ENCODE measurements around the gene CCS. TPM values are rescaled to one million over a fixed set of nuclear protein-coding genes. Genes with fewer than 3 reads are reported as not detected.

The CCS gene
- total RNA-seq, 4 donors from 2014 or later, result 27.8 to 50.7 (median 34.8) TPM

- Histone ChIP-seq H3K4me3 (no peak overlapping the region), H3K9me3 (no peaks in the 10 kb centered on the region), H3K4me1 (peaks cover 22 to 38% (median 27%) of the 10 kb centered on the region in 4 donors), H3K27me3 (no peaks in the 10 kb centered on the region), H3K36me3 (no peaks in the 10 kb centered on the region), H3K27ac (replicated peaks in 1 of 4) (no peak overlapping the region)
- TF ChIP-seq CTCF (IDR thresholded peaks at IDR 0.05) (no peak), POLR2AphosphoS5 (IDR thresholded peaks at IDR 0.05) (no peak), EP300 (IDR thresholded peaks at IDR 0.05) (no peak), POLR2A (IDR thresholded peaks at IDR 0.05; ENCODE audit: low read depth) (no peak)
- DNase-seq (ENCODE audit: extremely low spot score), result no peak
- intact Hi-C loops (cut with DNase I), result no loop called here
- 59% methylated on average over 16 of the region's 16 CpGs for WGBS
These were observed 44.0 kb upstream of the CCS start for GRCh38 chr11:66548774-66549630.

GRCh38 chr11:66549696-66550095, 43.3 kb upstream of the CCS start:
- intact Hi-C loops (cut with DNase I), result no loop called here
- 92% methylated on average over 3 of the region's 3 CpGs for WGBS
- no peak for DNase-seq (ENCODE audit: extremely low spot score)
- Histone ChIP-seq H3K36me3 (no peaks in the 10 kb centered on the region), H3K27me3 (no peaks in the 10 kb centered on the region), H3K4me3 (no peak overlapping the region), H3K9me3 (no peaks in the 10 kb centered on the region), H3K4me1 (peaks cover 16 to 31% (median 20%) of the 10 kb centered on the region in 4 donors), H3K27ac (replicated peaks in 1 of 4) (no peak overlapping the region)
- TF ChIP-seq CTCF (IDR thresholded peaks at IDR 0.05) (no peak), POLR2A (IDR thresholded peaks at IDR 0.05; ENCODE audit: low read depth) (no peak), POLR2AphosphoS5 (IDR thresholded peaks at IDR 0.05) (no peak), EP300 (IDR thresholded peaks at IDR 0.05) (no peak)

GRCh38 chr11:66550887-66551286, 42.1 kb upstream of the CCS start:
- Histone ChIP-seq H3K27ac (replicated peaks in 1 of 4) (no peak overlapping the region), H3K27me3 (no peaks in the 10 kb centered on the region), H3K9me3 (no peaks in the 10 kb centered on the region), H3K4me3 (no peak overlapping the region), H3K4me1 (peaks cover 7 to 21% (median 11%) of the 10 kb centered on the region in 4 donors), H3K36me3 (no peaks in the 10 kb centered on the region)
- intact Hi-C loops (cut with DNase I), result no loop called here
- TF ChIP-seq CTCF (IDR thresholded peaks at IDR 0.05) (no peak), POLR2AphosphoS5 (IDR thresholded peaks at IDR 0.05) (no peak), POLR2A (IDR thresholded peaks at IDR 0.05; ENCODE audit: low read depth) (no peak), EP300 (IDR thresholded peaks at IDR 0.05) (no peak)
- DNase-seq (ENCODE audit: extremely low spot score), result no peak
- WGBS, result 95% methylated on average over 2 of the region's 4 CpGs

GRCh38 chr11:66554602-66555001, 38.4 kb upstream of the CCS start:
- no peaks in the 10 kb centered on the region for H3K36me3 ChIP-seq
- DNase-seq (ENCODE audit: extremely low spot score), result no peak
- TF ChIP-seq POLR2AphosphoS5 (IDR thresholded peaks at IDR 0.05) (no peak), CTCF (IDR thresholded peaks at IDR 0.05) (no peak), EP300 (IDR thresholded peaks at IDR 0.05) (no peak), POLR2A (IDR thresholded peaks at IDR 0.05; ENCODE audit: low read depth) (no peak)
- intact Hi-C loops (cut with DNase I), result no loop called here
- H3K27me3 ChIP-seq, result peaks cover 0 to 10% (median 0%) of the 10 kb centered on the region in 4 donors
- peaks cover 8 to 14% (median 12%) of the 10 kb centered on the region in 4 donors for H3K4me1 ChIP-seq
- 83% methylated on average over 5 of the region's 5 CpGs for WGBS
- no peak overlapping the region for H3K4me3 ChIP-seq
- H3K9me3 ChIP-seq, result no peaks in the 10 kb centered on the region
- H3K27ac ChIP-seq (replicated peaks in 1 of 4), result no peak overlapping the region

Data from esophagus muscularis mucosa (tissue), 4 donors.